ENCODE results near the gene HIGD1A. TPM values are rescaled to one million over a fixed set of nuclear protein-coding genes. Genes with fewer than 3 reads are reported as not detected.

The HIGD1A gene
- total RNA-seq, 2 donors from 2014 or later, result 36.3 to 52.4 TPM

DNA sequence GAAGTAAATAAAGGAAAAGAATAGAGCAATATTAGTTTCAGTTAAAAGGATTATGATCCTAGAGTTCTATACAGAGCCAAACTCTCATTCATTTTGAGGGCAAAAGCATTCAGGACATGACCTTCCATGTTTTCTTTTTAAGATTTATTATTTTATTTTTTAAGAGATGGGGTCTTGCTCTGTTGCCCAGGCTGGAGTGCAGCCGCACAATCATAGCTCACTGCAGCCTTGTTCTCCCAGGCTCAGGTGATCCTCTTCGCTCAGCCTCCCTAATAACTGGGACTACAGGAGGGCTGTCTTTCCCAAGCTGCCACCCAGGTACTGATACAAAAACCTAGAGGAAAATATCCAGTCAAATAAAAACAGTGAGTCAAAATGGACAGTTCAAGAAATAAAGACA, 17.7 kb downstream of the HIGD1A start:
- Histone ChIP-seq H3K27me3 (no peaks in the 10 kb centered on the region), H3K4me3 (no peak overlapping the region), H3K36me3 (replicated peaks in 1 of 2; ENCODE audit: insufficient read depth in 1 of 2, low read depth in 2 of 2) (peaks cover 0 to 8% of the 10 kb centered on the region in 2 donors), H3K4me1 (peaks cover 12% of the 10 kb centered on the region), H3K27ac (no peak overlapping the region), H3K9me3 (no peaks in the 10 kb centered on the region)
- no peak for ATAC-seq
- WGBS, 2 donors, result 95 to 96% methylated on average over 2 of the region's 2 CpGs
- intact Hi-C loops (cut with DNase I), result no loop called here
- no peak for DNase-seq
- TF ChIP-seq POLR2A (IDR thresholded peaks at IDR 0.05), result no peak
- TF ChIP-seq, protein P1, sequence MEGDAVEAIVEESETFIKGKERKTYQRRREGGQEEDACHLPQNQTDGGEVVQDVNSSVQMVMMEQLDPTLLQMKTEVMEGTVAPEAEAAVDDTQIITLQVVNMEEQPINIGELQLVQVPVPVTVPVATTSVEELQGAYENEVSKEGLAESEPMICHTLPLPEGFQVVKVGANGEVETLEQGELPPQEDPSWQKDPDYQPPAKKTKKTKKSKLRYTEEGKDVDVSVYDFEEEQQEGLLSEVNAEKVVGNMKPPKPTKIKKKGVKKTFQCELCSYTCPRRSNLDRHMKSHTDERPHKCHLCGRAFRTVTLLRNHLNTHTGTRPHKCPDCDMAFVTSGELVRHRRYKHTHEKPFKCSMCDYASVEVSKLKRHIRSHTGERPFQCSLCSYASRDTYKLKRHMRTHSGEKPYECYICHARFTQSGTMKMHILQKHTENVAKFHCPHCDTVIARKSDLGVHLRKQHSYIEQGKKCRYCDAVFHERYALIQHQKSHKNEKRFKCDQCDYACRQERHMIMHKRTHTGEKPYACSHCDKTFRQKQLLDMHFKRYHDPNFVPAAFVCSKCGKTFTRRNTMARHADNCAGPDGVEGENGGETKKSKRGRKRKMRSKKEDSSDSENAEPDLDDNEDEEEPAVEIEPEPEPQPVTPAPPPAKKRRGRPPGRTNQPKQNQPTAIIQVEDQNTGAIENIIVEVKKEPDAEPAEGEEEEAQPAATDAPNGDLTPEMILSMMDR (IDR thresholded peaks at IDR 0.05), result no peak

- H3K9me3 ChIP-seq, result no peaks in the 10 kb centered on the region
- no peak for TF ChIP-seq POLR2A (IDR thresholded peaks at IDR 0.05)
- TF ChIP-seq, protein P1 (IDR thresholded peaks at IDR 0.05), result no peak
- H3K27ac ChIP-seq, result no peak overlapping the region
- H3K36me3 ChIP-seq (replicated peaks in 1 of 2; ENCODE audit: insufficient read depth in 1 of 2, low read depth in 2 of 2), result peaks cover 0 to 8% of the 10 kb centered on the region in 2 donors
- ATAC-seq, result no peak
- no peak overlapping the region for H3K4me3 ChIP-seq
- peaks cover 12% of the 10 kb centered on the region for H3K4me1 ChIP-seq
- intact Hi-C loops (cut with DNase I), result no loop called here
- WGBS, 2 donors, result 21 to 23% methylated on average over 1 of the region's 1 CpG
- DNase-seq, result no peak
- H3K27me3 ChIP-seq, result no peaks in the 10 kb centered on the region
These were observed 18.1 kb downstream of the HIGD1A start for GRCh38 chr3:42786212-42786611.

DNA sequence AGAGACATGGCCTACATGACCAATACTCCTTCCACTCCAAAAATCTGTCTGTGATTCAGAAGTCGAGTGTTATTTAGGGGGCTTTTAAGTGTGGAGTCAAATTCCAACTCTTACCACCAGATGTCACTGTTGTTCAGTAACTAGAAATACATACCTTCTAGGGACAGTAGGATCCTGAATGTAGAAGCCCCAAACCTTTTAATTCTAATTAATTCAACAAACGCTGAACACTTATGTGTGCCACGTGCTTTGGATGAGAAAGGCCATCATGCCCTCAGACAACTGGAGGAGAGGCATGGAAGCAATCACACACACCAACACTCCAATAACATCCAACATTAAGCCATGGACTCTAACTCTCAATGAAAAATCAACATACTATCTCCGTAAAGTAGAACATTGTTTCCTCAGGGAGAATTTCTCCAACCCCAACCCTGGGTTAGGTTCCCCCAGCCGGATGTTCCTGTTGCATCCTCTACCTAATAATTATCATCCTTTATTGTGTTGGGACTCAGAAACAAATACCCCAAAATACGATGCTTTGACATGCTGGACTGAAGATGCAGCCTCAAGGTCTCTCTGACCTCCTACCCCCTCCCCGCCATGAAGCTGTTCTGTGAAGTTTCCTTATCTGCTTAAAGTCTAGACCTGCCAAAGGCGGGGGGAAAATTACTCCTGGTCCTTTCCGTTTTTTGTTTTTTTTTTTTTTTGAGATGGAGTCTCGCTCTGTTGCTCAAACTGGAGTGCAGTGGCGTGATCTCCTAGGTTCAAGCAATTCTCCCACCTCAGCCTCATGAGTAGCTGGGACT, 23.2 kb downstream of the HIGD1A start:
- H3K27ac ChIP-seq, result peak overlapping the region in 3 of 4 donors; percentile 44 to 80 (median 75)
- no peaks in the 10 kb centered on the region for H3K27me3 ChIP-seq
- peaks cover 0 to 8% of the 10 kb centered on the region in 2 donors for H3K36me3 ChIP-seq (replicated peaks in 1 of 2; ENCODE audit: insufficient read depth in 1 of 2, low read depth in 2 of 2)
- intact Hi-C loops (cut with DNase I), result loop anchor here (5.0 kb wide), 1 partner anchor 61 kb away; no protein-coding TSS in a partner anchor
- H3K4me3 ChIP-seq, result no peak overlapping the region
- peak in 1 of 4 donors; percentile 48 for DNase-seq
- H3K9me3 ChIP-seq, result no peaks in the 10 kb centered on the region
- H3K4me1 ChIP-seq, result peaks cover 30% of the 10 kb centered on the region
- ATAC-seq, result peak; percentile 72
- WGBS, 2 donors, result 54 to 57% methylated on average over 11 of the region's 11 CpGs
- TF ChIP-seq POLR2A (IDR thresholded peaks at IDR 0.05), result no peak
- TF ChIP-seq, protein P1 (IDR thresholded peaks at IDR 0.05), result peak; percentile 42 to 82 (median 80)

DNA sequence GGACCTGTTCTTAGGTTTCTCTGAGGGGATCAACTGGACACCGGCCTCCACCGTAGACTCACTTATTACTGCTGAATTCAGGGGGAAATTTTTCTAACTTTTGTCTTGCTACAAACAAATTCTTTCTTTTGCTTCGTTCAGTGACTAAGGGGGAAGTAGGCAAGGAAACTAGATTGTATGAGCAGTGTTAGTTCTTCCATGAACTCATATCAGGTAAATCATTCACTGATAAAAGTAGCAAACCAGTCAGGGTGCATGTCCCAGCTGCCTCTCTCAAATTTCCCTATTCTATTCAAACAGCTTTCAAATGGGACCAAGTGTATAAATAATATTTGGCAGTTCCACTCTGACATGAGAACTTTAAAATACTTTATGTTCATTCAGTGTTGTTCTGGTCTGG, 23.9 kb downstream of the HIGD1A start:
- intact Hi-C loops (cut with DNase I), result loop anchor here (5.0 kb wide), 1 partner anchor 62 kb away; no protein-coding TSS in a partner anchor
- peaks cover 29% of the 10 kb centered on the region for H3K4me1 ChIP-seq
- DNase-seq (no peak), ATAC-seq (peak; percentile 74)
- 48 to 53% methylated on average over 3 of the region's 3 CpGs for WGBS, 2 donors
- TF ChIP-seq POLR2A (IDR thresholded peaks at IDR 0.05), result no peak
- TF ChIP-seq, protein P1 (IDR thresholded peaks at IDR 0.05), result no peak
- H3K27ac ChIP-seq, result peak overlapping the region in 3 of 4 donors; percentile 44 to 80 (median 75)
- no peaks in the 10 kb centered on the region for H3K9me3 ChIP-seq
- no peaks in the 10 kb centered on the region for H3K27me3 ChIP-seq
- H3K4me3 ChIP-seq, result no peak overlapping the region
- H3K36me3 ChIP-seq (replicated peaks in 1 of 2; ENCODE audit: insufficient read depth in 1 of 2, low read depth in 2 of 2), result peaks cover 0 to 4% of the 10 kb centered on the region in 2 donors
